ENCODE results near the gene CLEC4G.
"Not testable (repeated sequence)": the region's sequence is repeated elsewhere in the genome, so short reads cannot be mapped to it uniquely, and the experiment has no call there.

CLEC4G gene

DNA sequence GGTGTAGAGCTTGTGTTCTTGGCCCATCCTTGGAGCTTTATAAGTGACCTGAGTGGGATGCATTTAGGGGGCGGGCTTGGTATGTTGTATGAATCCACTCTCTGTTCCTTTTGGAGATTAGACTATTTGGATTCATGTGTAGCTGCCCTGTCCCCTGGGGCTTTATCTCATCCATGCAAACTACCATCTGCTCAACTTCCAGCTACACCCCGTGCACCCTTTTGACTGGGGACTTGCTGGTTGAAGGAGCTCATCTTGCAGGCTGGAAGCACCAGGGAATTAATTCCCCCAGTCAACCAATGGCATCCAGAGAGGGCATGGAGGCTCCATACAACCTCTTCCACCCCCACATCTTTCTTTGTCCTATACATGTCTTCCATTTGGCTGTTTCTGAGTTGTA lies 37.3 kb upstream of the CLEC4G start:
- Histone ChIP-seq H4K20me1 (ENCODE audit: insufficient read depth, low read length) (0 out of 2 replicates have a peak, but pooled peaks cover 3% of the 10 kb centered on the region), H3K79me2 (ENCODE audit: low read length) (no peaks in the 10 kb centered on the region), H3K4me3 (ENCODE audit: low read length) (no peak overlapping the region), H3K27ac (ENCODE audit: low read length) (no peak overlapping the region), H3K36me3 (replicated peaks; ENCODE audit: low read depth, low read length) (no peaks in the 10 kb centered on the region), H3K4me2 (ENCODE audit: low read length) (no peak overlapping the region), H3K27me3 (ENCODE audit: low read depth, low read length) (peaks cover 52% of the 10 kb centered on the region), H3K9ac (ENCODE audit: low read length) (no peak overlapping the region), H2AFZ (ENCODE audit: low read depth, low read length) (no peak overlapping the region), H3K9me3 (ENCODE audit: insufficient read depth, low read length) (no peaks in the 10 kb centered on the region), H3K4me1 (ENCODE audit: low read length) (peaks cover 10% of the 10 kb centered on the region)
- TF ChIP-seq CTCF (IDR thresholded peaks at IDR 0.05; ENCODE audit: low read depth, low read length) (no peak), EZH2phosphoT487 (IDR thresholded peaks at IDR 0.05; ENCODE audit: low read depth) (no peak)

DNA sequence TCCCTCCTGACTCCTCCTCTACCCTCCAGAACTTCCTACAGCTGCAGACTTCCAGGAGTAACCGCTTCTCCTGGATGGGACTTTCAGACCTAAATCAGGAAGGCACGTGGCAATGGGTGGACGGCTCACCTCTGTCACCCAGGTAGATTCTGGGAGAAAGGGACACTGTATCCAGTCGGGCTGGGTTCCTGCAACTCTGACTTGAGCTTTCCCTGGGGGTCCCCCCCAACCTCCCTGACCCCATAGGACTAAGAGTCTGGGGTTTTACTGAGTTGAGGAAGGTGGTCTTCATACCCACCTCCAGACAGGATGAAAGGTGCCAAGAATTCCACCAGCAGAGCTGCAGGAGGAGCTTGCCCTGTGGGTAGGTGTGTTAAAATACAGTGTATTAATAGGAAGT lies 35.6 kb upstream of the CLEC4G start:
- H3K79me2 ChIP-seq (ENCODE audit: low read length), result no peaks in the 10 kb centered on the region
- H3K9ac ChIP-seq (ENCODE audit: low read length), result no peak overlapping the region
- no peak overlapping the region for H3K4me2 ChIP-seq (ENCODE audit: low read length)
- peaks cover 4% of the 10 kb centered on the region for H3K4me1 ChIP-seq (ENCODE audit: low read length)
- TF ChIP-seq CTCF (IDR thresholded peaks at IDR 0.05; ENCODE audit: low read depth, low read length) (no peak), EZH2phosphoT487 (IDR thresholded peaks at IDR 0.05; ENCODE audit: low read depth) (no peak)
- no peak overlapping the region for H3K27ac ChIP-seq (ENCODE audit: low read length)
- no peaks in the 10 kb centered on the region for H3K36me3 ChIP-seq (replicated peaks; ENCODE audit: low read depth, low read length)
- peaks cover 60% of the 10 kb centered on the region for H3K27me3 ChIP-seq (ENCODE audit: low read depth, low read length)
- H3K4me3 ChIP-seq (ENCODE audit: low read length), result no peak overlapping the region
- H3K9me3 ChIP-seq (ENCODE audit: insufficient read depth, low read length), result no peaks in the 10 kb centered on the region
- no peak overlapping the region for H2AFZ ChIP-seq (ENCODE audit: low read depth, low read length)
- 0 out of 2 replicates have a peak, but pooled peaks cover 3% of the 10 kb centered on the region for H4K20me1 ChIP-seq (ENCODE audit: insufficient read depth, low read length)

DNA sequence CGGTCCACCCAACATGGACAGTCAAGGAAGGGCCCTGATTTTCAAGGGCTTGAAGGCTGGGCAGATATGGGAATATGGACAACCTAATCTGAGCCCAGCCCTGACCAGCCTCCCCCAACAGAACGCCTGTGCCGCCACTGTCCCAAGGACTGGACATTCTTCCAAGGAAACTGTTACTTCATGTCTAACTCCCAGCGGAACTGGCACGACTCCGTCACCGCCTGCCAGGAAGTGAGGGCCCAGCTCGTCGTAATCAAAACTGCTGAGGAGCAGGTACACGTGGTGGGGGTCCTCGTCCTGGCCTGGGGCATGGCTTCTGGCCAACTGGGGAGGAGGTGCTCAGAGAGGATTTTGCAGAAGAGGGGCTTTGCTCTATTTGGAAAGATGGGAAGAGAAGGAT lies 34.6 kb upstream of the CLEC4G start:
- Histone ChIP-seq H3K9ac (ENCODE audit: low read length) (no peak overlapping the region), H3K4me1 (ENCODE audit: low read length) (no peaks in the 10 kb centered on the region), H3K4me3 (ENCODE audit: low read length) (no peak overlapping the region), H3K27ac (ENCODE audit: low read length) (no peak overlapping the region), H3K36me3 (replicated peaks; ENCODE audit: low read depth, low read length) (no peaks in the 10 kb centered on the region), H3K27me3 (ENCODE audit: low read depth, low read length) (peaks cover 60% of the 10 kb centered on the region), H4K20me1 (ENCODE audit: insufficient read depth, low read length) (0 out of 2 replicates have a peak, but pooled peaks cover 3% of the 10 kb centered on the region), H3K79me2 (ENCODE audit: low read length) (no peaks in the 10 kb centered on the region), H2AFZ (ENCODE audit: low read depth, low read length) (no peak overlapping the region), H3K4me2 (ENCODE audit: low read length) (no peak overlapping the region), H3K9me3 (ENCODE audit: insufficient read depth, low read length) (0 out of 2 replicates have a peak, but pooled peaks cover 5% of the 10 kb centered on the region)
- no peak for TF ChIP-seq EZH2phosphoT487 (IDR thresholded peaks at IDR 0.05; ENCODE audit: low read depth)
- TF ChIP-seq CTCF (IDR thresholded peaks at IDR 0.05; ENCODE audit: low read depth, low read length), result no peak

DNA sequence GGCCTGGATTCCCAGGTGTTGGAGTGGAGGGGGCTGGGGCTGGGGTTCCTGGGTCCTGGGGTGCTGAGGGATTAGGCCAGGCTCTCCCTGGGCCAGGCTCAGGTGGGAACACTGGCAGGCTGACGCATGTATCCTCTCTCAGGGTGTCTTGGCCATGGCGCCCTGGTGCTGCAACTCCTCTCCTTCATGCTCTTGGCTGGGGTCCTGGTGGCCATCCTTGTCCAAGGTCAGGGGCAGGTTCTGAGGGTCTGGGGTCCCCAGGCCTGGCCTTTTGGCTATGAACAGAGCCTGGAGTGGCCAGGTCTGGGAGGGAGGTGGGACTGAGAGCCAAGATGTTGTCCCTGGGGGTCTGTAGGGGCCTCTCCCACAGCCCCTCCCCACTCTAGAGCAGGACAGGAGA lies 33.1 kb upstream of the CLEC4G start:
- not testable (repeated sequence) for H3K9ac ChIP-seq (ENCODE audit: low read length); H3K27ac ChIP-seq (ENCODE audit: low read length); H4K20me1 ChIP-seq (ENCODE audit: insufficient read depth, low read length); H3K4me3 ChIP-seq (ENCODE audit: low read length); H3K4me1 ChIP-seq (ENCODE audit: low read length); H3K79me2 ChIP-seq (ENCODE audit: low read length); H3K36me3 ChIP-seq (replicated peaks; ENCODE audit: low read depth, low read length); H3K4me2 ChIP-seq (ENCODE audit: low read length); H3K9me3 ChIP-seq (ENCODE audit: insufficient read depth, low read length); H2AFZ ChIP-seq (ENCODE audit: low read depth, low read length)
- H3K27me3 ChIP-seq (ENCODE audit: low read depth, low read length), result peaks cover 58% of the 10 kb centered on the region

GRCh38 chr19:7764157-7764556 lies 32.2 kb upstream of the CLEC4G start:
- Histone ChIP-seq H3K27me3 (ENCODE audit: low read depth, low read length) (peaks cover 57% of the 10 kb centered on the region), H3K9me3 (ENCODE audit: insufficient read depth, low read length) (peaks cover 13% of the 10 kb centered on the region)
- not testable (repeated sequence) for H4K20me1 ChIP-seq (ENCODE audit: insufficient read depth, low read length); H2AFZ ChIP-seq (ENCODE audit: low read depth, low read length); H3K4me2 ChIP-seq (ENCODE audit: low read length); H3K27ac ChIP-seq (ENCODE audit: low read length); H3K4me3 ChIP-seq (ENCODE audit: low read length); H3K79me2 ChIP-seq (ENCODE audit: low read length); H3K4me1 ChIP-seq (ENCODE audit: low read length); H3K9ac ChIP-seq (ENCODE audit: low read length); H3K36me3 ChIP-seq (replicated peaks; ENCODE audit: low read depth, low read length)

All from OCI-LY3 (cell line).